GM18867 (cell line): ENCODE measurements around the gene NTSR1.

ENCODE experiments used
- ATAC-seq: cut with Tn5 transposase; IDR thresholded peaks from one replicate; pipeline ENCODE4 v1.9.1; 2021; ENCODE audit warnings: mild to moderate bottlenecking, moderate library complexity; ENCODE audit not compliant: unreplicated experiment

The NTSR1 gene

DNA sequence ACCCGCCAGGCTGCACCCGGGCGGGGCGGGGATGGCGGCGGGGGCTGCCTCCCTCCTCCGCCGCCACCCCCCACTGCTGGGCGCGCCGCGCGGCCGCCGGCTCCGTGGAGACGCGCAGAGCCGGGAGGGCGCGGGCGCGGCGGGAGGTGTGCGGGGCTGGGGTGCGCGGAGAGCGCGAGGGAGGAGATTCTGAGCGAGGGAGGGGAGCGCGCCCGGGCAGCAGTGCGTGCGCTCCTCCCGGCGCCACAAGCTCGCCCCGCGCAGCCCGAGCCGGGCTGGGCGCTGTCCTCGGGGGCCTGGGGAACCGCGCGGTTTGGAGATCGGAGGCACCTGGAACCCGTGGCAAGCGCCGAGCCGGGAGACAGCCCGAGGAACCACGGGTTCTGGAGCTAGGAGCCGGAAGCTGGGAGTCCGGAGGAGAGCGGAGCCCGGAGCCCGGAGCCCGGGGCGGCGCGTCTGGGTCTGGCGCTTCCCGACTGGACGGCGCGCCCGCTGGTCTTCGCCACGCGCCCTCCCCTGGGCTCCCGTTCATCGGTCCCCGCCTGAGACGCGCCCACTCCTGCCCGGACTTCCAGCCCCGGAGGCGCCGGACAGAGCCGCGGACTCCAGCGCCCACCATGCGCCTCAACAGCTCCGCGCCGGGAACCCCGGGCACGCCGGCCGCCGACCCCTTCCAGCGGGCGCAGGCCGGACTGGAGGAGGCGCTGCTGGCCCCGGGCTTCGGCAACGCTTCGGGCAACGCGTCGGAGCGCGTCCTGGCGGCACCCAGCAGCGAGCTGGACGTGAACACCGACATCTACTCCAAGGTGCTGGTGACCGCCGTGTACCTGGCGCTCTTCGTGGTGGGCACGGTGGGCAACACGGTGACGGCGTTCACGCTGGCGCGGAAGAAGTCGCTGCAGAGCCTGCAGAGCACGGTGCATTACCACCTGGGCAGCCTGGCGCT, at the start of gene NTSR1:
Gene NTSR1, plus strand, starts transcription at position 246 of the 946 bp plus-strand sequence. Its CDS starts 372 bp downstream, at position 618.
- no peak for ATAC-seq

DNA sequence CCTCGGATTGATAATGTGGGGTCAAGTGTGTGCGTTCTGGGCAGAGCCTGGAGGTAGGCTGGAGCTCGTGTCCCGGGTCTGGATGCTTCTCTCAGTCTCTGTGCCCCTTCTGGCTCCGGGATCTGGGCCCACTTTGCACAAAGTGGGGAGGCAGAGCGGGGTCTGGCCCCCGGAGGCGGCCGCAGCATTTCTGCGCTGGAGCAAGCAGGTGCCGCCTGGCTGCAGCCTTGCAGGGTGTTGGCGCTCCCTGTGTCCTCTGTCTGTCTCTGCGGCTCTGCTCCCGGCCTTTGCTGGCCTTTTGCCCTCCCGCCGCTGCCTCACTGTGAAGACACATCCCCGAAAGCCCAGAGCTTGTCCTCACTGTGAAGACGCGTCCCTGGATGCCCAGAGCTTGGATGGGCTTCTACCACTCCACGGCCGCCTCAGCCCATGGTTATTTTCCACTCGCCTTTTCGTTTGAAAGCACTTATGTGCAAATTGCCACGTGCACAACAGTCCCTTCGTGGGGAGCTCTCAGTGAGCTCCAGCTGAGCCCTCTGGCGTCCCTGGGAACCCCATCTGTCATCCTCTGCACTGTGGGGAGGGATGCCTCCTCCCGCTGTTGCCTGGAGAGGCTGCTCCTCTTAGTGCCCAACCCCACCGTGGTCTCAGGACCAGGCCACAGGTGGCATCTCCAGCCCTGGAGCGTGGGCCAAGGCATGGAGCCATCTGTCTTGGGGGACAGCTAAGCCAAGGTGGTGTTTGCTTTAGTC, 49.0 kb upstream of the NTSR1 start:
- no peak for ATAC-seq

GRCh38 chr20:62660240-62660615, 48.4 kb upstream of the NTSR1 start:
- no peak for ATAC-seq

DNA sequence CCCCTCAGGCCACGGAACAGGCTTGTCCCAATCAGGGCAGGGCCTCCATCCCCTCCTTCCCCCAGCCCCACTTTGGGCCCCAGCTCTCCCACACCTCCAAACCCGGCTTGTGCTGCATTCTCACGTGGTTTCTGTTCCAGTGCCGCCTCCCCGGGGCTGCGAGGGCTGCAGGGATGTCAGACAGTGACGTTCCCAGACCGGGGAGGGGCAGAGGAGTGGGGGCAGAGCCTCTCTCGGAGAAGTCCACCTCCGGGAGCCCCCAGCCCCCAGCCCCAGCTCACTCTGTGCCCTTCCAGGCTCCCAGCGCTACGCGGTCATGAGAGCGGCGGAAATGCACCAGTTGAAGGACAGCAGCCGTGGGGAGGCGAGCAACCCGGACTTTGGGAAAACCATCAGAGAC, 47.9 kb upstream of the NTSR1 start:
- ATAC-seq, result no peak

DNA sequence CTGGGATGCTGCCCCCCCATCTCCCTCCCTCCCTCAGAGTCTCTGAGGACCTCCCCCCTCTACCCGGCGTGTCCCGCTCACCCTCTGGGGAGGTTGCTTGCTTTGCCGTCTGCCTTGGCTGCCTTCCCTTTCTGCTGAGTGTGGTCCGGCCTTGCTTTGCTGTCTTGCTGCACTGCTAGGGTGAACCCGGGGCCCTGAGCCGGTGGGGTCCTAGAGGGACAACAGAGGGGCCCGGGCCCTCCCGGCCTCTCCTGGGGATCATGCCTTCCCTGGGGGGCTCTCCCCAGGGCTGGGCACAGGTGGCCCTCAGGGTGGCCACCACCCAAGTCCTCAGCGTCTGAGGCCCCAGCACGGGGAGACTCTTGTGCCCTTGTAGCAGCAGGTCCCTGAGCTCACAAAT, 47.0 kb upstream of the NTSR1 start:
- ATAC-seq, result no peak

DNA sequence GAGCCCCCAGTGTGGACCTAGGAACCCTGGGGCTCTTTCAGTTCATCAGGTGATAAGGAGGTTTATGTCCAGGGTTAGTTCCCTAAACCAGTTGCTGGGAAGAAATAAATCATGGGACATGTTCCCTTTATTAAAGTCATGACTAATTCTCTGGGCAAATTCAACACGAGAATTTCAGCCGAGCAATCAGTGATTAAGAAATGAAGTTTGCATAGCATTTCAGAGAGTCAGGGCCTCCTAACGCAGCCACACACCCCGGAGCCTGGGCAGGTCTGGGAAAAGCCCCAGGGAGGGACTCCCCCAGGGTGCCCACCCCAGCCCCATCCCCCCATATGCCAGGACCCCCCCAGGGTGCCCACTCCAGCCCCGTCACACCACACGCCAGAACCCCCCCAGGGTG, 46.2 kb upstream of the NTSR1 start:
- no peak for ATAC-seq

GRCh38 chr20:62663145-62664018, 45.3 kb upstream of the NTSR1 start:
- ATAC-seq, result no peak

DNA sequence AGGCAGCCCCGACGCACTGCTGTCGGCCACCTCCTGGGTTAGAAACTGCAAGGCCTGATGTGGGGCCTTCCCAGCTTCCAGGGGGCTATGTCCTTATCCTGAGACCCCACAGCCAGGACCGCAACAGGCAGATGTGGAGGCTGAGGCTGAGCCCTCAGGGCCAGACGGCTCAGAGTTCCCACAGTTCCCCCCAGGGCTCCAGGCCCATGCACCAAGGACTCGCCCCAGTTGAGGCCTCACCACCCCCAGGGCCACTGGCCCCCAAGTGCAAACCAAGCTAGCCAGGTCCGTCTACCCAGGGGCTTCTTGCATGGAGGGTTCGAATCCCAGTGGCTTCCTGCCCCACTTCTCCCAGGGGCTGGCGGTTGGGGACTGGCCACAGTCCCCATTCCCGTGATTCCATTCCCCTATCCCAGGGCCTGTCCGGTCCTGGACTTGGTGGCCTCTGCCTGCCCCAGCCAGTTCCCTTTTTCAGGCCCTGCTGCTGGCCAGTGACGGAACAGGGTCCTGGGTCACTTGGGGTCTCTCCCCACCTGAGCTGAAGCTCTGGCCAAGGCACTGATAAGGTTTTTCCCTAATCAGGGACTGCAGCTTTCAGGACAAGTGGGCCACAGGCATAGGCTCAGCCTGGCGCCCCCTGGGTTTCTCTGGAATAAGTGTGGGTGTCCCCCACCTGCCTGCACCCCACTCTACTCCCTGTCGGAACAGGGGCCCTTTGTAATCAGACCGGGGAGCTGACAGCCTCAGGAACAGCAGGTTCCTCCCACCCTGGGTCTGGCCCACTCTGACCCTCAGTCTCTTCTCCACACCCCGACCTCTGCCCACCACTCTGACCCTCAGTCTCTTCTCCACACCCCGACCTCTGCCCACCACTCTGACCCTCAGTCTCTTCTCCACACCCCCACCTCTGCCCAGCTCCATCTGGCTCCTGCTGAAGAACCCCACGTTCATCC, 44.3 kb upstream of the NTSR1 start:
- ATAC-seq, result no peak

GRCh38 chr20:62665153-62665754, 43.4 kb upstream of the NTSR1 start:
- ATAC-seq, result no peak

- no peak for ATAC-seq
These were observed 42.6 kb upstream of the NTSR1 start for GRCh38 chr20:62665826-62666735.

DNA sequence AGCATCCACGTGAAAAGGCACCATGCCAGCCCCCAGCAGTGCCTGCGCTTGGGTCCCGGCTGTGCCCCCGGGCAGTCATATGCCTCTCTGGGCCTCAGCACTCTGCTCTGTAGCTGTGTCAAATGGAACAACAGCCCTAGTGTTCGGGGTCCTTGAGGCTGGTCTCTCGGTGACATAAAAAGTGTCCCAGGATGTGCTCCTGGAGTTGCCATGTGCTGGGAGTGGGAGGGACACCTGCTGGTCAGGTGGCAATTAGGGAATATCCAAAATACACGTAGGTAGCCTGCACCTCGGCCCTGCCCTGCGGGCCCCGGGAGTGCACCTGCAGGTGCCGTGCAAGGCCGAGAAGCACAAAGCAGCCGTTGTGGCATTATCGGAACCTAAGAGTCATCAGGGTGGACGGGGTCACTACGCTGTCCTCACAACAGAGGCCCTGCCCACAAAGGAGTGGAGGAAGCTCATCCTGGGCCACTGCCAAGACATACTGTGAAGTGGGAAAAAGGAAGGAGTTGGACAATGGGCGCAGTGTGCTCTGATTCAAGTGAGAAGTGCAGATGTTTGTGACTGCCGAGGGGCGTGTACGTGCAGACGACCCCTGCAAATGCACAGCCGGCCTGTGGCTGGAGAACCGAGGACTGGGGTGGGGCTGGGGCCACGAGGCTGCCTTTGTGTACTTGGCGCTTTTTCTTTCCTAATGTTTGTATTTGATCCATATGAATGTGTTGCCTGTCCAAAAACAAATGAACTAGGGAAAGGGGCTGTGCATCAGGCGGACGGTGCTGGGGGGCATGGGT, 41.7 kb upstream of the NTSR1 start:
- no peak for ATAC-seq

GRCh38 chr20:62667530-62668440, 40.9 kb upstream of the NTSR1 start:
- ATAC-seq, result no peak

GRCh38 chr20:62668441-62669027, 40.1 kb upstream of the NTSR1 start:
- ATAC-seq, result no peak

DNA sequence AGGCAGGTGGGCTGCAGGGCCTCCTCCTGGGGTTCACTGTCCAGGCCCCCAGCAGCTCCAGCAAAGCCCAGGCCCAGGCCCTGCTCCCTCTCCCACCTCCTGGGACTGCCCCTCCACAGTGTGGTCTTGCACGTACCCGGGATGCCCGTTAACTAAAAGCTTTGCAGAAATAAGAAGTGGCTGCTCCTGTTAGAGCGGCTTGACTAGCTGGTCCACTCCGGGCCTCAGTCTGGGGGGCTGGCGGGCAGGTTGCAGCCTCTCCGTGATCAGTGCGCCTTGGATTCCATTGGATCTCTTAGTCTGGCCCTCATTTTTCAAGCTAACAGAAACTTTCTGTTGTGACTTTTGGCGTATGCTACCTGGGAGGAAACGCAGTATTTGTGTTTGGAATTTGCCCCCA, 39.4 kb upstream of the NTSR1 start:
- no peak for ATAC-seq

GRCh38 chr20:62670156-62670555, 38.5 kb upstream of the NTSR1 start:
- no peak for ATAC-seq

GRCh38 chr20:62670998-62671397, 37.6 kb upstream of the NTSR1 start:
- no peak for ATAC-seq
